NCI-H446 (cell line): ENCODE results near the gene PLEKHJ1.
"Not testable (repeated sequence)": the region's sequence is repeated elsewhere in the genome, so short reads cannot be mapped to it uniquely, and the experiment has no call there.

Experiments
- DNase-seq, 2 experiments: peaks; one replicate each; lab custom pipeline; 2025; lab: John Stamatoyannopoulos, UW

Gene PLEKHJ1

GRCh38 chr19:2221250-2221831 lies 14.8 kb downstream of the PLEKHJ1 start:
- no peak for DNase-seq

GRCh38 chr19:2219726-2220125 lies 16.4 kb downstream of the PLEKHJ1 start:
- no peak for DNase-seq

- DNase-seq, result no peak
Observed at GRCh38 chr19:2217591-2217990, 18.5 kb downstream of the PLEKHJ1 start.

GRCh38 chr19:2216361-2217225 lies 19.5 kb downstream of the PLEKHJ1 start:
- DNase-seq, result no peak

GRCh38 chr19:2215281-2215751 lies 20.8 kb downstream of the PLEKHJ1 start:
- DNase-seq, result no peak

GRCh38 chr19:2214251-2214650 lies 21.9 kb downstream of the PLEKHJ1 start:
- DNase-seq, result no peak

- no peak for DNase-seq
Observed at GRCh38 chr19:2213799-2214198, 22.3 kb downstream of the PLEKHJ1 start.

GRCh38 chr19:2212861-2213711 lies 23.0 kb downstream of the PLEKHJ1 start:
- DNase-seq, result no peak

GRCh38 chr19:2210987-2211740 lies 25.0 kb downstream of the PLEKHJ1 start:
- no peak for DNase-seq

- DNase-seq, result no peak
Observed at GRCh38 chr19:2210206-2210605, 25.9 kb downstream of the PLEKHJ1 start.

- no peak for DNase-seq
Observed at GRCh38 chr19:2209408-2209807, 26.7 kb downstream of the PLEKHJ1 start.

GRCh38 chr19:2208975-2209374 lies 27.2 kb downstream of the PLEKHJ1 start:
- no peak for DNase-seq

- no peak for DNase-seq
Observed at GRCh38 chr19:2207991-2208860, 27.9 kb downstream of the PLEKHJ1 start.

GRCh38 chr19:2207008-2207407 lies 29.1 kb downstream of the PLEKHJ1 start:
- DNase-seq, result no peak

GRCh38 chr19:2202366-2202765 lies 33.8 kb downstream of the PLEKHJ1 start:
- no peak for DNase-seq

GRCh38 chr19:2201473-2202148 lies 34.5 kb downstream of the PLEKHJ1 start:
- DNase-seq, result no peak

GRCh38 chr19:2200624-2201294 lies 35.4 kb downstream of the PLEKHJ1 start:
- not testable (repeated sequence) for DNase-seq

- DNase-seq, result no peak
Observed at GRCh38 chr19:2199861-2200623, 36.1 kb downstream of the PLEKHJ1 start.

- DNase-seq, result no peak
Observed at GRCh38 chr19:2199215-2199614, 36.9 kb downstream of the PLEKHJ1 start.
